OCI-LY1 (cell line): Measurements from ENCODE around the gene GRM3.

Experiments
- EZH2 ChIP-seq: fragments of 200-600 bp; sonication (generic), shearing (Covaris generic); IDR thresholded peaks from 2 replicates; pipeline ENCODE4 v1.8.0; 2017; ENCODE audit warnings: borderline replicate concordance, mixed run types, mild to moderate bottlenecking, antibody characterized with exemption, low read length, moderate library complexity, mixed read lengths
- TF ChIP-seq, protein P1 (sequence below): fragments of 200-600 bp; sonication (generic), shearing (Covaris generic); IDR thresholded peaks from 2 replicates; pipeline ENCODE4 v1.5.1; 2017; ENCODE audit warnings: mild to moderate bottlenecking, antibody characterized with exemption, low read length, moderate library complexity, mixed read lengths

DNA sequence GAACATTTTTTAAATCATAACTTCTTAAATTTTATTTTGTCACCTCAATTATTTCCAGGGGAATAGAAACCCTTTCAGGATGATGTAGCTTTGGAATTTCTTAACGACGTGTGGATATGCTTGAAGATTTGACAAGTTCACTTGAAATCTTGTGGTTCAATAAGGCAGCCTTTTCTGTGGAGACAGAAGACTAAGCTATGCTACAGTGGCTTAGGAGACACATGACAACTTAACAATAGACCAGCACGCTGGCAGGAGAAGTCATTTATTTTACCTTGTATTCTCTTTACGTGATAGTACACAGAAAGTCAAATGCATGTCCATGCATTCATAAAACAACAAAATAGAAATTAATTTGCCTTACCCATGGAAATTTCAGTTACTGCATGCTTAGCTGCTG lies 181.6 kb downstream of the GRM3 start:
- TF ChIP-seq, protein P1, sequence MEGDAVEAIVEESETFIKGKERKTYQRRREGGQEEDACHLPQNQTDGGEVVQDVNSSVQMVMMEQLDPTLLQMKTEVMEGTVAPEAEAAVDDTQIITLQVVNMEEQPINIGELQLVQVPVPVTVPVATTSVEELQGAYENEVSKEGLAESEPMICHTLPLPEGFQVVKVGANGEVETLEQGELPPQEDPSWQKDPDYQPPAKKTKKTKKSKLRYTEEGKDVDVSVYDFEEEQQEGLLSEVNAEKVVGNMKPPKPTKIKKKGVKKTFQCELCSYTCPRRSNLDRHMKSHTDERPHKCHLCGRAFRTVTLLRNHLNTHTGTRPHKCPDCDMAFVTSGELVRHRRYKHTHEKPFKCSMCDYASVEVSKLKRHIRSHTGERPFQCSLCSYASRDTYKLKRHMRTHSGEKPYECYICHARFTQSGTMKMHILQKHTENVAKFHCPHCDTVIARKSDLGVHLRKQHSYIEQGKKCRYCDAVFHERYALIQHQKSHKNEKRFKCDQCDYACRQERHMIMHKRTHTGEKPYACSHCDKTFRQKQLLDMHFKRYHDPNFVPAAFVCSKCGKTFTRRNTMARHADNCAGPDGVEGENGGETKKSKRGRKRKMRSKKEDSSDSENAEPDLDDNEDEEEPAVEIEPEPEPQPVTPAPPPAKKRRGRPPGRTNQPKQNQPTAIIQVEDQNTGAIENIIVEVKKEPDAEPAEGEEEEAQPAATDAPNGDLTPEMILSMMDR, result no peak
- no peak for TF ChIP-seq EZH2
